HG02938 (cell line): Measurements from ENCODE around the gene MAP3K2.
"Not testable (repeated sequence)": the region's sequence is repeated elsewhere in the genome, so short reads cannot be mapped to it uniquely, and the experiment has no call there.

Experiments used
- ATAC-seq: cut with Tn5 transposase; IDR thresholded peaks from one replicate; pipeline ENCODE4 v1.9.1; 2021; ENCODE audit warnings: mild to moderate bottlenecking, moderate library complexity; ENCODE audit not compliant: unreplicated experiment

The MAP3K2 gene

GRCh38 chr2:127421871-127422558, 34.2 kb upstream of the MAP3K2 start:
- no peak for ATAC-seq

- no peak for ATAC-seq
These were observed 33.5 kb upstream of the MAP3K2 start for GRCh38 chr2:127421116-127421800.

- ATAC-seq: no peak
These were observed 32.5 kb upstream of the MAP3K2 start for GRCh38 chr2:127420039-127420864.

- ATAC-seq: no peak
These were observed 31.8 kb upstream of the MAP3K2 start for GRCh38 chr2:127419448-127420038.

- ATAC-seq: no peak
These were observed 31.3 kb upstream of the MAP3K2 start for GRCh38 chr2:127419112-127419430.

- ATAC-seq: no peak
These were observed 30.7 kb upstream of the MAP3K2 start, which contains the start of gene PROC for GRCh38 chr2:127418300-127419111. Gene PROC (plus strand): TSS chr2:127418427. CDS start chr2:127419943, 1,516 bp downstream.

GRCh38 chr2:127417406-127417805, 29.6 kb upstream of the MAP3K2 start:
- no peak for ATAC-seq

- ATAC-seq: no peak
These were observed 28.8 kb upstream of the MAP3K2 start for GRCh38 chr2:127416506-127417001.

GRCh38 chr2:127415593-127416505, 28.1 kb upstream of the MAP3K2 start:
- ATAC-seq: peak; percentile 75

- ATAC-seq: no peak
These were observed 27.1 kb upstream of the MAP3K2 start for GRCh38 chr2:127414638-127415592.

GRCh38 chr2:127413782-127414637, 26.2 kb upstream of the MAP3K2 start:
- ATAC-seq: no peak

- no peak for ATAC-seq
These were observed 25.4 kb upstream of the MAP3K2 start for GRCh38 chr2:127413200-127413599.

GRCh38 chr2:127411653-127412369, 24.0 kb upstream of the MAP3K2 start:
- ATAC-seq: no peak

GRCh38 chr2:127410871-127411652, 23.3 kb upstream of the MAP3K2 start:
- ATAC-seq: peak; percentile 74

- not testable (repeated sequence) for ATAC-seq
These were observed 21.9 kb upstream of the MAP3K2 start for GRCh38 chr2:127409716-127410115.

- ATAC-seq: no peak
These were observed 21.0 kb upstream of the MAP3K2 start for GRCh38 chr2:127408807-127409099.
